ENCODE data around the gene NDC1.

NDC1 gene

DNA sequence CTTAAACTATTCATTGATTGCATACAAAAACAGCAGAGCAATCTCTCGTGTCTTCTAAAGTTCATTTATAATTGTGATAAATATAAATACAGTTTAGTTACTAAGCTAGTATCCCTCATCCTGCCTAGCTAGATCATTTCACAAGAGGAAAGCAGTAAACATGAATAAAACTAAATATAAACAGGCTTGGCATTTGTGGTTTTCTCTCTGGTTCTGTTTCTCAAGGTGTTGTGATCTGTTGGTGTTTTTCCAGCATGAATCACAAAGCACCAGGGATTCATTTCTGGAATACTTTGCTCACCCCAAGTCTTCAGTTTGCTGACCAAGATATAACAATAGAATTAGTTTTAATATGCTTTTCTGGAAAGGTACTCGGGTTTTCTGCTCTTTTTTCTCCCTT lies 66.4 kb downstream of the NDC1 start:
- POLR2A ChIA-PET (ENCODE audit: low non-redundant PET): no interaction called here
- CTCF ChIA-PET: interaction anchor here (0.6 kb wide), 1 partner anchor 804 kb away, joined by 3 read pairs; no protein-coding TSS in a partner anchor
- H3K27ac ChIP-seq: no peak overlapping the region
- no peak for DNase-seq (ENCODE audit: low spot score)
- TF ChIP-seq, protein P1, sequence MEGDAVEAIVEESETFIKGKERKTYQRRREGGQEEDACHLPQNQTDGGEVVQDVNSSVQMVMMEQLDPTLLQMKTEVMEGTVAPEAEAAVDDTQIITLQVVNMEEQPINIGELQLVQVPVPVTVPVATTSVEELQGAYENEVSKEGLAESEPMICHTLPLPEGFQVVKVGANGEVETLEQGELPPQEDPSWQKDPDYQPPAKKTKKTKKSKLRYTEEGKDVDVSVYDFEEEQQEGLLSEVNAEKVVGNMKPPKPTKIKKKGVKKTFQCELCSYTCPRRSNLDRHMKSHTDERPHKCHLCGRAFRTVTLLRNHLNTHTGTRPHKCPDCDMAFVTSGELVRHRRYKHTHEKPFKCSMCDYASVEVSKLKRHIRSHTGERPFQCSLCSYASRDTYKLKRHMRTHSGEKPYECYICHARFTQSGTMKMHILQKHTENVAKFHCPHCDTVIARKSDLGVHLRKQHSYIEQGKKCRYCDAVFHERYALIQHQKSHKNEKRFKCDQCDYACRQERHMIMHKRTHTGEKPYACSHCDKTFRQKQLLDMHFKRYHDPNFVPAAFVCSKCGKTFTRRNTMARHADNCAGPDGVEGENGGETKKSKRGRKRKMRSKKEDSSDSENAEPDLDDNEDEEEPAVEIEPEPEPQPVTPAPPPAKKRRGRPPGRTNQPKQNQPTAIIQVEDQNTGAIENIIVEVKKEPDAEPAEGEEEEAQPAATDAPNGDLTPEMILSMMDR (conservative IDR thresholded peaks at IDR 0.05; ENCODE audit: low read depth): no peak

GRCh38 chr1:53769780-53770179 lies 68.3 kb downstream of the NDC1 start:
- POLR2A ChIA-PET (ENCODE audit: low non-redundant PET): no interaction called here
- H3K27ac ChIP-seq: no peak overlapping the region
- DNase-seq (ENCODE audit: low spot score): no peak
- TF ChIP-seq, protein P1 (conservative IDR thresholded peaks at IDR 0.05; ENCODE audit: low read depth): no peak
- CTCF ChIA-PET: interaction anchor here (0.7 kb wide), 1 partner anchor 9 kb away, joined by 5 read pairs; no protein-coding TSS in a partner anchor

DNA sequence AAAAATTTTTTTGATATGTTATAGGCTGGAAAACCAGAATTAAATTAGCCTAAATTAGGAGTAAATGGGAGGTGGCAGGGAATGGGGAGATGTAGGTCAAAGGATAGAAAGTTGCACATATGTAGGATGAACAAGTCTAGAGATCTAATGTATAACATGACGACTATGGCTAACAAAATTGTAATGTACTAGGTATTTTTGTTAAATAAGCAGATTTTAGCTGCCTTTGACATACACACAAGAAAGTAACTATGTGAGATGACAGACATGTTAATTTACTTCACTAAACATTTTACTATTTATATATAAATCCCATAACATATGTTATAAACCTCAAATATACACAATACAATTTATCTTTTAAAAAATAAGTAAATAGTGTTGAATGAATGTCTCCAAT lies 68.9 kb downstream of the NDC1 start:
- ChIA-PET CTCF (no interaction called here), POLR2A (ENCODE audit: low non-redundant PET) (no interaction called here)
- TF ChIP-seq, protein P1 (conservative IDR thresholded peaks at IDR 0.05; ENCODE audit: low read depth): no peak
- DNase-seq (ENCODE audit: low spot score): no peak
- H3K27ac ChIP-seq: no peak overlapping the region

GRCh38 chr1:53766831-53767405 lies 71.2 kb downstream of the NDC1 start:
- no peak overlapping the region for H3K27ac ChIP-seq
- TF ChIP-seq, protein P1 (conservative IDR thresholded peaks at IDR 0.05; ENCODE audit: low read depth): no peak
- POLR2A ChIA-PET (ENCODE audit: low non-redundant PET): no interaction called here
- CTCF ChIA-PET: interaction anchor here (0.5 to 0.7 kb wide), 2 partner anchors 211 to 633 kb away, joined by 3 to 5 read pairs; no protein-coding TSS in a partner anchor
- DNase-seq (ENCODE audit: low spot score): peak; percentile 26

GRCh38 chr1:53766194-53766742 lies 71.8 kb downstream of the NDC1 start:
- no peak for DNase-seq (ENCODE audit: low spot score)
- CTCF ChIA-PET: interaction anchor here (0.6 kb wide), 1 partner anchor 66 kb away, joined by 7 read pairs; no protein-coding TSS in a partner anchor
- TF ChIP-seq, protein P1 (conservative IDR thresholded peaks at IDR 0.05; ENCODE audit: low read depth): no peak
- H3K27ac ChIP-seq: no peak overlapping the region
- POLR2A ChIA-PET (ENCODE audit: low non-redundant PET): no interaction called here

DNA sequence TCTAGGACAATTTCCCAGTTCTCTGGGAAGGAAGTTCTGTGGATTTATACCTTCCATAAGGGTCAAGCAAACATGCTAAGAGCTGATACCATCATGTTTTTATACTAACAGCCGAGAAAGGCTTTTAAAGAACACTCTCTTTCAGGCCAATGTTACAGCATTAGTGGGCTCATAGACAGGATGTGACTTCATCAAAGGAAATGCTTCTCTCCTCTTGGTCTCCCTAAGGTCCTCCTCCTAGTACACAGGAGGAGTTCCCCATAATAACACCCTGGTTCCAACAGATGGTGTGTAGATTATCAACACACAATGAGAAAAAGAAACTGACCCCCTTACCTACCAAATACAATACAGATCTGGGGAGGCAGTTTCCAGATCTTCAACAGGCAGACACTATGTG lies 72.4 kb downstream of the NDC1 start:
- ChIA-PET CTCF (interaction anchor here (0.6 kb wide), 1 partner anchor 67 kb away, joined by 7 read pairs; no protein-coding TSS in a partner anchor), POLR2A (ENCODE audit: low non-redundant PET) (no interaction called here)
- no peak for DNase-seq (ENCODE audit: low spot score)
- H3K27ac ChIP-seq: no peak overlapping the region
- TF ChIP-seq, protein P1 (conservative IDR thresholded peaks at IDR 0.05; ENCODE audit: low read depth): no peak

All from RWPE1 (cell line).